HG03064 (cell line): ENCODE measurements around the gene MPND.
"Not testable (repeated sequence)": the region's sequence is repeated elsewhere in the genome, so short reads cannot be mapped to it uniquely, and the experiment has no call there.

Source experiments
- ATAC-seq: cut with Tn5 transposase; IDR thresholded peaks from one replicate; pipeline ENCODE4 v1.9.1; 2021; ENCODE audit warnings: low read depth; ENCODE audit not compliant: unreplicated experiment

Gene MPND

GRCh38 chr19:4345342-4346019 is 2.1 kb downstream of the MPND start:
- no peak for ATAC-seq

- no peak for ATAC-seq
Observed at GRCh38 chr19:4346020-4346383, 2.6 kb downstream of the MPND start.

- ATAC-seq = no peak
Observed at GRCh38 chr19:4347521-4347920, 4.2 kb downstream of the MPND start.

GRCh38 chr19:4349225-4349624 is 5.9 kb downstream of the MPND start:
- not testable (repeated sequence) for ATAC-seq

GRCh38 chr19:4350111-4350510 is 6.7 kb downstream of the MPND start:
- no peak for ATAC-seq

- no peak for ATAC-seq
Observed at GRCh38 chr19:4350726-4351125, 7.4 kb downstream of the MPND start.

- no peak for ATAC-seq
Observed at GRCh38 chr19:4352701-4353121, 9.3 kb downstream of the MPND start.

- no peak for ATAC-seq
Observed at GRCh38 chr19:4354282-4354681, 10.9 kb downstream of the MPND start.

- no peak for ATAC-seq
Observed at GRCh38 chr19:4354897-4355296, 11.5 kb downstream of the MPND start.

- ATAC-seq = no peak
Observed at GRCh38 chr19:4357095-4357797, 13.9 kb downstream of the MPND start.

- ATAC-seq = no peak
Observed at GRCh38 chr19:4357921-4358326, 14.6 kb downstream of the MPND start.

- ATAC-seq = no peak
Observed at GRCh38 chr19:4358709-4359626, 15.6 kb downstream of the MPND start.

- no peak for ATAC-seq
Observed at GRCh38 chr19:4359627-4360000, 16.3 kb downstream of the MPND start.

GRCh38 chr19:4360081-4360569 is 16.8 kb downstream of the MPND start:
- ATAC-seq = no peak

GRCh38 chr19:4360641-4361151 is 17.3 kb downstream of the MPND start:
- ATAC-seq = no peak

GRCh38 chr19:4361152-4362046 is 18.0 kb downstream of the MPND start:
- ATAC-seq = no peak

- no peak for ATAC-seq
Observed at GRCh38 chr19:4362101-4362828, 18.9 kb downstream of the MPND start.

GRCh38 chr19:4362831-4363545 is 19.6 kb downstream of the MPND start:
- ATAC-seq = no peak
